PFSK-1 (cell line): Measurements from ENCODE around the gene TMEM139.

Source experiments
- FOXP2 ChIP-seq: optimal IDR thresholded peaks from 2 replicates; pipeline ENCODE3; 2011; ENCODE audit warnings: borderline replicate concordance, control low read depth, inconsistent platforms; ENCODE audit not compliant: insufficient read depth; ENCODE audit errors: extremely low read length, extremely low read depth
- POLR2AphosphoS5 ChIP-seq: IDR thresholded peaks from 2 replicates; pipeline ENCODE4 v1.6.1; 2012; ENCODE audit warnings: low read depth, mild to moderate bottlenecking, control low read depth, low read length, moderate library complexity
- SIN3A ChIP-seq: IDR thresholded peaks from 2 replicates; pipeline ENCODE4 v1.6.1; 2012; ENCODE audit warnings: mild to moderate bottlenecking, low read length, moderate library complexity, borderline replicate concordance; ENCODE audit not compliant: insufficient read depth
- TAF1 ChIP-seq: IDR thresholded peaks from 2 replicates; pipeline ENCODE4 v1.6.1; 2012; ENCODE audit warnings: low read length, control low read depth, borderline replicate concordance; ENCODE audit not compliant: insufficient read depth
- TF ChIP-seq, protein P1 (sequence below), 2 experiments: IDR thresholded peaks; 2 replicates each; pipeline versions ENCODE4 v1.6.1 to v1.8.0; 2011 to 2012; ENCODE audit warnings: low read depth in 2 of 2, low read length in 2 of 2, control low read depth in 1 of 2, inconsistent platforms in 1 of 2, mild to moderate bottlenecking in 1 of 2, moderate library complexity in 1 of 2; ENCODE audit not compliant: insufficient read depth in 1 of 2

The TMEM139 gene

GRCh38 chr7:143256932-143257331, 27.8 kb upstream of the TMEM139 start:
- TF ChIP-seq, protein P1, sequence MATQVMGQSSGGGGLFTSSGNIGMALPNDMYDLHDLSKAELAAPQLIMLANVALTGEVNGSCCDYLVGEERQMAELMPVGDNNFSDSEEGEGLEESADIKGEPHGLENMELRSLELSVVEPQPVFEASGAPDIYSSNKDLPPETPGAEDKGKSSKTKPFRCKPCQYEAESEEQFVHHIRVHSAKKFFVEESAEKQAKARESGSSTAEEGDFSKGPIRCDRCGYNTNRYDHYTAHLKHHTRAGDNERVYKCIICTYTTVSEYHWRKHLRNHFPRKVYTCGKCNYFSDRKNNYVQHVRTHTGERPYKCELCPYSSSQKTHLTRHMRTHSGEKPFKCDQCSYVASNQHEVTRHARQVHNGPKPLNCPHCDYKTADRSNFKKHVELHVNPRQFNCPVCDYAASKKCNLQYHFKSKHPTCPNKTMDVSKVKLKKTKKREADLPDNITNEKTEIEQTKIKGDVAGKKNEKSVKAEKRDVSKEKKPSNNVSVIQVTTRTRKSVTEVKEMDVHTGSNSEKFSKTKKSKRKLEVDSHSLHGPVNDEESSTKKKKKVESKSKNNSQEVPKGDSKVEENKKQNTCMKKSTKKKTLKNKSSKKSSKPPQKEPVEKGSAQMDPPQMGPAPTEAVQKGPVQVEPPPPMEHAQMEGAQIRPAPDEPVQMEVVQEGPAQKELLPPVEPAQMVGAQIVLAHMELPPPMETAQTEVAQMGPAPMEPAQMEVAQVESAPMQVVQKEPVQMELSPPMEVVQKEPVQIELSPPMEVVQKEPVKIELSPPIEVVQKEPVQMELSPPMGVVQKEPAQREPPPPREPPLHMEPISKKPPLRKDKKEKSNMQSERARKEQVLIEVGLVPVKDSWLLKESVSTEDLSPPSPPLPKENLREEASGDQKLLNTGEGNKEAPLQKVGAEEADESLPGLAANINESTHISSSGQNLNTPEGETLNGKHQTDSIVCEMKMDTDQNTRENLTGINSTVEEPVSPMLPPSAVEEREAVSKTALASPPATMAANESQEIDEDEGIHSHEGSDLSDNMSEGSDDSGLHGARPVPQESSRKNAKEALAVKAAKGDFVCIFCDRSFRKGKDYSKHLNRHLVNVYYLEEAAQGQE (IDR thresholded peaks at IDR 0.05; ENCODE audit: insufficient read depth in 1 of 2, low read depth in 2 of 2, low read length in 2 of 2): no peak
- TF ChIP-seq POLR2AphosphoS5 (no peak), FOXP2 (no peak)

DNA sequence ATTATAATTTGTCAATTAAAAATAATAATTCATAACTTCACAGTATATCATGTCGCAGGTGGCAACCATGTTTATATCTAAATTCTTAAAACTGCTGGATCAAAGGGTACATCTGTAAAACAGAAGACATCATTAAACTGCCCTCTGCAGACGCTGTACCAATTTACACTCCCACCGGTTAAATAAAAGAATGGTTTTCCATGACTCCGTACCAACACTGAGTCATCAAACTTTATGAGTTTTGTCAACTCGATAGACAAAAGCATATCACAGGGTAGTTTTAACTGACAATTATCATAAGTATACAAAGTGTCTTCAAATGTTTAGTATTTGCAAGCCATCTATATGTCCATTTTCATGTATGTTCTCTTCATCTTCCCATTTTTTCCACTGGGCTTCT, 27.3 kb upstream of the TMEM139 start:
- TF ChIP-seq, protein P1 (IDR thresholded peaks at IDR 0.05; ENCODE audit: insufficient read depth in 1 of 2, low read depth in 2 of 2, low read length in 2 of 2): no peak
- TF ChIP-seq SIN3A: no peak

DNA sequence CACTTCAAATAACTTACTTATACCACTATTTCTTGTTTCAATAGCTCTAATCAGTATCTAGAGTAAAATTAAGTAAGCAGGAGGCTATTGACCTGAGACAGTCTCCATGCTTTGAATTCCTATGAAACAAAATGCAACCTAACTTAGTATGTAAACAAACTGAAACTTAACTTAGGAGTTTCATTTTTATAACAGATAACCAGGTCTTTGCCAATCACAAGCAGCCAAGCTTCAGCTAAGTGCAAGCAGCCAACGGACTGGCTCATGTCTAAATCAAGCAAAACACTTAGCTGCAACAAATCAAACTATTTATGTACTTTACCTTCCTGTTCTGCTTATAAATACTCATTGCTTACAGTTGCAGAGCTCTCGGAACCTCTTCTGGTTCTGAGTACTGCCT, 25.9 kb upstream of the TMEM139 start:
- TF ChIP-seq FOXP2: no peak
- TF ChIP-seq POLR2AphosphoS5: no peak
- TF ChIP-seq TAF1: no peak
- TF ChIP-seq, protein P1 (IDR thresholded peaks at IDR 0.05; ENCODE audit: insufficient read depth in 1 of 2, low read depth in 2 of 2, low read length in 2 of 2): no peak
- TF ChIP-seq SIN3A: no peak

DNA sequence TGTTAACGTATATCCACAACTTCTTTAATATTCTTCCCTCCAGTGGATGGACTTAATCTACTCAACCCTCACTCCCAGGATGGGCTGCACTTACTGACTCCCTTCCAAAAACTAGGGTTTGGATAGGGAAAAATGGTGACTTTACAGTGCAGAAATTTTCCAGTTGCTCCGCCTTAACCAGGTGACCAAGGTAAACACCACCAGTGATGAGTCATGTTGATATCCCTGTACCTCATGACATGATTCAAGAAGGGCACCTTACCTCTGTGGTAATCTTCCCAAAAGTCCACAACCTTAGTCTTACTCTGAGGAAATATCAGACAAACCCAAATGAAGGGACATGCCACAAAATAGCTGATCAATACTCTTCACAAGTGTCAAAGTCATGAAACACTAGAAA, 25.0 kb upstream of the TMEM139 start:
- TF ChIP-seq TAF1: no peak
- TF ChIP-seq, protein P1 (IDR thresholded peaks at IDR 0.05; ENCODE audit: insufficient read depth in 1 of 2, low read depth in 2 of 2, low read length in 2 of 2): no peak
- no peak for TF ChIP-seq SIN3A
- no peak for TF ChIP-seq POLR2AphosphoS5
- TF ChIP-seq FOXP2: no peak

- TF ChIP-seq SIN3A (no peak), POLR2AphosphoS5 (no peak), FOXP2 (no peak), TAF1 (no peak)
- TF ChIP-seq, protein P1 (IDR thresholded peaks at IDR 0.05; ENCODE audit: insufficient read depth in 1 of 2, low read depth in 2 of 2, low read length in 2 of 2): no peak
These were observed 22.9 kb upstream of the TMEM139 start for GRCh38 chr7:143261901-143262300.
